ENCODE measurements around the gene AARS2.

DNA sequence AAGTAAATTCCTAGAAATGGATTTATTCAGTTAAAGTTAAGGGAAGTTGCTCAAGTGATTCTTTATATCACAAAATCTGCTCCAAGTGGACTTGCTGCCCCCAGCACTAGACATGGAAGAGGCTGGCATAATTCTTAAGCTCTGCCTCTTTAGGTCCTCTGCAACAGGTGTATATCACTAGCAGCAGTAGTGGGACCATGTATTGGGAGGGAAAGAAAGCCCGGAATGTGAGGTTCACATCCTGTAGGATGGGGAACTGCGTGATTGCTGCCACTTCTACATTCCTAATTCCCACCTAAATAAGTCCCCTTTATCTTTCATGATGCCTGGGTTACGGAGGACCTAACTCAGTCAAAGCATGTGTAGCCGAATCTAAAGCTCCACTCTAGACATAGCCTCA is 42.5 kb upstream of the AARS2 start:
- no peak for TF ChIP-seq POLR2A (IDR thresholded peaks at IDR 0.05; ENCODE audit: low read depth, low read length)
- TF ChIP-seq POLR2AphosphoS5 (IDR thresholded peaks at IDR 0.05; ENCODE audit: low read depth, low read length) = no peak
- no peak for TF ChIP-seq TAF1 (IDR thresholded peaks at IDR 0.05; ENCODE audit: low read depth, low read length)
- no peak for TF ChIP-seq SPI1 (IDR thresholded peaks at IDR 0.05; ENCODE audit: low read depth, low read length)
- no peak for TF ChIP-seq PAX5 (IDR thresholded peaks at IDR 0.05; ENCODE audit: insufficient read depth, low read length, severe bottlenecking)
- no peak for TF ChIP-seq POU2F2 (IDR thresholded peaks at IDR 0.05; ENCODE audit: low read depth, low read length)

Measured in GM12891 (cell line).